Mesangial cell (primary cell): ENCODE measurements around the gene CXCL17. TPM values are rescaled to one million over a fixed set of nuclear protein-coding genes. Genes with fewer than 3 reads are reported as not detected.

Source experiments
- total RNA-seq: library from RNA; depleted of rRNA; stranded (reverse); fragments of >200 nt; gene quantifications from 2 replicates; pipeline ENCODE4 v1.2.3, GENCODE V29; 2015

CXCL17 gene, protein sequence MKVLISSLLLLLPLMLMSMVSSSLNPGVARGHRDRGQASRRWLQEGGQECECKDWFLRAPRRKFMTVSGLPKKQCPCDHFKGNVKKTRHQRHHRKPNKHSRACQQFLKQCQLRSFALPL
- not detected in 2 replicates for total RNA-seq

DNA sequence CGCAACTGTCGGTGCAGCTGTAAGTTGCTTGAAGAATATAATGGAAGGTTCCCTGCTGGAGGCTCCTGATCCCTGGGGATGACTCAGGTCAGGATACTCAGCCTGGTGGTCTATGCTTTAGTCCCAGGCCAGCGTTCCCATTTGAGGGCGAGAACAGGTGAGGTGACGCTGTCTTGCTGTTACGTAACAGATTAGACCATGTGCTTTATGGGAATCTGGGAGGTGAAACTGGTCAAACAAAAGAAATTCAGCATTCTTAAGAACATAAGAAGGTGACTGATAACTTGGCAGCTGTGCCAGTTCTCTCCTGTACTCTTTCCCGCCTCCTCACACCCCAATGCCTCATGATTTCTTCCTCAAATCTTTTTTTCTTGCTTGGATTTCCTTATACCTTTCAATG, at the start of gene CXCL17:
Gene CXCL17, minus strand, starts transcription at position 114 of the 400 bp plus-strand sequence. CDS start 114 bp downstream, outside the sequence.

DNA sequence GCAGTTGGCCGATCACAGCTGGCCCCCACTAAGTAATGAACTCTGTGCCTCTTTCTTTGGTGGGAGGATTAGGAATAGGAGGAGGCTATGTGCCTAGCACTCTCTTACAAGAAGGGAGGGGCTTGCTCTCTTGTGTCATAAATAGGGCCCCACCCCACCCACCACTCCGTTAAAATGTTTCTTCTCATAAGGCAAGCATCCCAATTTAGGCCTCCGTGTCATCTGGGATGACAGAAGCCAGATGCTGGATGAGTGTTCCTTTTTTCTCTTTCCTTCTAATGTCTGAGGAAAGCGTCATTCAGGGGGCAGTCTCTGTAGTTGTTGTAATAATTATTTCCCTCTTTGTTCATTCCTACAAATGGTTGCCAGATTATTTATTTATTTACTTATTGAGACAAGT, 15.4 kb downstream of the CXCL17 start, which contains the start of gene LIPE:
Gene LIPE, minus strand, starts transcription at position 76 of the 400 bp plus-strand sequence. CDS start 239 bp downstream, outside the sequence.

DNA sequence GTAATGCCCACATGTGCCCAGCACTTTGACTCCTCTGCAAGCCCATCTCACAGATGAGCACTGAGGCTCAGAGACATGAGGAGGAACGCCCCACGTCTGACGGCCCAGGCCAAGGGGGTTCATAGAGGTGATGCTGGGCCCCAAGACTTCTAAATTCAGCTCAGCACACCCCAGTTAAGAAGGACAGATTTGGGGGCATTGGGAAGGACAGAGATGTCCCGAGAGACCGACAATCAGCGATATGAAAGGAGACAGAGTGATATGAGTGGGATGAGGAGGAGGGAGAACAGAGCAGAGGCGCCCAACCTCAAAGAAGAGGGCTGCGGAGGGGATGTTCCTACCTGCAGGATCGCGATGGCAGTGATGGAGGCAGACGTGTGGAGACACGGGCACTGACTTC, 52.8 kb downstream of the CXCL17 start, which contains the start of gene CNFN:
Gene CNFN, minus strand, starts transcription at position 399 of the 400 bp plus-strand sequence. CDS start 1,260 bp downstream, outside the sequence.

Other genes with a start within 250 kb of the CXCL17 start
- 28.5 and 38.4 TPM in 2 replicates for gene DEDD2, start 225.3 kb downstream of the CXCL17 start, total RNA-seq
- 5.5 and 6.0 TPM in 2 replicates for gene ZNF526, start 222.6 kb downstream of the CXCL17 start, total RNA-seq
- gene GSK3A, start 200.3 kb downstream of the CXCL17 start, total RNA-seq, result 25.6 and 28.4 TPM in 2 replicates
- gene ERF, start 187.8 kb downstream of the CXCL17 start, total RNA-seq, result 44.5 and 62.1 TPM in 2 replicates
- 48.9 and 108 TPM in 2 replicates for gene CIC, start 173.7 kb downstream of the CXCL17 start, total RNA-seq
- gene PRR19, start 140.8 kb downstream of the CXCL17 start, total RNA-seq, result 0.81 and 3.9 TPM in 2 replicates
- gene PAFAH1B3, start 140.3 kb downstream of the CXCL17 start, total RNA-seq, result 108 and 112 TPM in 2 replicates
- gene TMEM145, start 129.6 kb downstream of the CXCL17 start, total RNA-seq, result 0.13 and 0.16 TPM in 2 replicates
- 23.8 and 78.8 TPM in 2 replicates for gene MEGF8, start 117.3 kb downstream of the CXCL17 start, total RNA-seq
- gene CNFN, start 52.6 kb downstream of the CXCL17 start, total RNA-seq, result 3.4 and 5.2 TPM in 2 replicates
- 2.9 and 8.8 TPM in 2 replicates for gene LIPE, start 15.6 kb downstream of the CXCL17 start, total RNA-seq
- gene CEACAM1, start 85.5 kb upstream of the CXCL17 start, total RNA-seq, result 0.13 TPM in 1 of 2 replicates, not detected in the other
- gene CEACAM8, start 152.0 kb upstream of the CXCL17 start, total RNA-seq, result not detected in 2 replicates